Measurements from ENCODE around the gene PLXNA1. TPM values are rescaled to one million over a fixed set of nuclear protein-coding genes. Genes with fewer than 3 reads are reported as not detected.

The PLXNA1 gene
- polyA plus RNA-seq, 1 of the 3 experiments (the other 2 are of a cell fraction): 48.1 TPM

DNA sequence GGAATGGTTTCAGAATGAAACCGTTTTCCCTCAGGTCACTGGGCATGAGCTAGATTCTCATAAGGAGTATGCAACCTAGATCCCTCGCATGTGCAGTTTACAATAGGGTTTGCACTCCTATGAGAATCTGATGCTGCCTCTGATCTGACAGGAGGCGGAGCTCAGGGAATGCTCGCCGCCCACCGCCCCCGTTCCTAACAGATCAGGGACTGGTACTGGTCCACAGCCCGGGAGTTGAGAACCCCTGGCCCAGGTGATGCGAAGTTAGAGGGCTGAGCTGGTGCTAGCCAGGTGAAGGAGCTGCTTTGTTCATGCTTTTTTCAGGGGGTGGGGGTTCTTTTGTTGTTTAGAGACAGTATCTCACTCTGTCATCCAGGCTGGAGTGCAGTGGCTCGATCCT is 15.5 kb upstream of the PLXNA1 start:
- Histone ChIP-seq H3K79me2 (ENCODE audit: insufficient read depth) (no peaks in the 10 kb centered on the region), H3K4me3 (ENCODE audit: low read depth in 2 of 2, low read length in 1 of 2) (no peak overlapping the region), H3K9me2 (no peaks in the 10 kb centered on the region), H3F3A (replicated peaks; ENCODE audit: insufficient read depth) (no peaks in the 10 kb centered on the region), H3K4me2 (no peak overlapping the region), H3K27me3 (ENCODE audit: insufficient read depth) (no peaks in the 10 kb centered on the region), H2AFZ (ENCODE audit: low read depth) (no peak overlapping the region), H3K27ac (ENCODE audit: low read depth in 2 of 2, low read length in 1 of 2) (no peak overlapping the region), H3K36me3 (replicated peaks in 1 of 2; ENCODE audit: control insufficient read depth in 1 of 2, insufficient read depth in 2 of 2, low read length in 1 of 2) (no peaks in the 10 kb centered on the region), H3K9ac (no peak overlapping the region), H3K9me3 (no peaks in the 10 kb centered on the region), H4K20me1 (ENCODE audit: insufficient read depth) (no peaks in the 10 kb centered on the region), H3K4me1 (ENCODE audit: control insufficient read depth in 1 of 2, insufficient read depth in 2 of 2, low read depth in 1 of 2, low read length in 1 of 2) (peaks cover 0 to 15% of the 10 kb centered on the region in 2 experiments; a peak in 1 of 4 replicates)
- CTCF ChIA-PET: interaction anchor here (1.2 to 3.1 kb wide), 6 partner anchors 15 to 581 kb away, joined by 3 to 15 read pairs (median 5); partner anchors contain the start of gene PLXNA1
- POLR2A ChIA-PET: no interaction called here
- TF ChIP-seq TEAD4 (IDR thresholded peaks at IDR 0.05; ENCODE audit: borderline replicate concordance, insufficient read depth) (no peak), POLR2AphosphoS5 (IDR thresholded peaks at IDR 0.05; ENCODE audit: low read depth, low read length) (no peak), FOXM1 (IDR thresholded peaks at IDR 0.05; ENCODE audit: low read depth) (no peak), TAF1 (IDR thresholded peaks at IDR 0.05; ENCODE audit: borderline replicate concordance, low read depth, low read length) (no peak), NFIC (IDR thresholded peaks at IDR 0.05; ENCODE audit: borderline replicate concordance) (no peak), SIN3A (IDR thresholded peaks at IDR 0.05; ENCODE audit: borderline replicate concordance, low read depth, low read length) (no peak), EZH2phosphoT487 (IDR thresholded peaks at IDR 0.05; ENCODE audit: borderline replicate concordance, low read depth) (no peak), TCF12 (IDR thresholded peaks at IDR 0.05) (no peak), GATA2 (CRISPR knock-in tag; IDR thresholded peaks at IDR 0.05) (no peak), YY1 (IDR thresholded peaks at IDR 0.05; ENCODE audit: low read depth) (no peak), GABPA (IDR thresholded peaks at IDR 0.05; ENCODE audit: low read depth) (no peak)
- TF ChIP-seq, protein P1, sequence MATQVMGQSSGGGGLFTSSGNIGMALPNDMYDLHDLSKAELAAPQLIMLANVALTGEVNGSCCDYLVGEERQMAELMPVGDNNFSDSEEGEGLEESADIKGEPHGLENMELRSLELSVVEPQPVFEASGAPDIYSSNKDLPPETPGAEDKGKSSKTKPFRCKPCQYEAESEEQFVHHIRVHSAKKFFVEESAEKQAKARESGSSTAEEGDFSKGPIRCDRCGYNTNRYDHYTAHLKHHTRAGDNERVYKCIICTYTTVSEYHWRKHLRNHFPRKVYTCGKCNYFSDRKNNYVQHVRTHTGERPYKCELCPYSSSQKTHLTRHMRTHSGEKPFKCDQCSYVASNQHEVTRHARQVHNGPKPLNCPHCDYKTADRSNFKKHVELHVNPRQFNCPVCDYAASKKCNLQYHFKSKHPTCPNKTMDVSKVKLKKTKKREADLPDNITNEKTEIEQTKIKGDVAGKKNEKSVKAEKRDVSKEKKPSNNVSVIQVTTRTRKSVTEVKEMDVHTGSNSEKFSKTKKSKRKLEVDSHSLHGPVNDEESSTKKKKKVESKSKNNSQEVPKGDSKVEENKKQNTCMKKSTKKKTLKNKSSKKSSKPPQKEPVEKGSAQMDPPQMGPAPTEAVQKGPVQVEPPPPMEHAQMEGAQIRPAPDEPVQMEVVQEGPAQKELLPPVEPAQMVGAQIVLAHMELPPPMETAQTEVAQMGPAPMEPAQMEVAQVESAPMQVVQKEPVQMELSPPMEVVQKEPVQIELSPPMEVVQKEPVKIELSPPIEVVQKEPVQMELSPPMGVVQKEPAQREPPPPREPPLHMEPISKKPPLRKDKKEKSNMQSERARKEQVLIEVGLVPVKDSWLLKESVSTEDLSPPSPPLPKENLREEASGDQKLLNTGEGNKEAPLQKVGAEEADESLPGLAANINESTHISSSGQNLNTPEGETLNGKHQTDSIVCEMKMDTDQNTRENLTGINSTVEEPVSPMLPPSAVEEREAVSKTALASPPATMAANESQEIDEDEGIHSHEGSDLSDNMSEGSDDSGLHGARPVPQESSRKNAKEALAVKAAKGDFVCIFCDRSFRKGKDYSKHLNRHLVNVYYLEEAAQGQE (IDR thresholded peaks at IDR 0.05; ENCODE audit: low read depth, low read length): no peak
- TF ChIP-seq, protein P2, sequence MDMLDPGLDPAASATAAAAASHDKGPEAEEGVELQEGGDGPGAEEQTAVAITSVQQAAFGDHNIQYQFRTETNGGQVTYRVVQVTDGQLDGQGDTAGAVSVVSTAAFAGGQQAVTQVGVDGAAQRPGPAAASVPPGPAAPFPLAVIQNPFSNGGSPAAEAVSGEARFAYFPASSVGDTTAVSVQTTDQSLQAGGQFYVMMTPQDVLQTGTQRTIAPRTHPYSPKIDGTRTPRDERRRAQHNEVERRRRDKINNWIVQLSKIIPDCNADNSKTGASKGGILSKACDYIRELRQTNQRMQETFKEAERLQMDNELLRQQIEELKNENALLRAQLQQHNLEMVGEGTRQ (IDR thresholded peaks at IDR 0.05; ENCODE audit: borderline replicate concordance, low read depth, low read length): no peak
- TF ChIP-seq, protein P3, sequence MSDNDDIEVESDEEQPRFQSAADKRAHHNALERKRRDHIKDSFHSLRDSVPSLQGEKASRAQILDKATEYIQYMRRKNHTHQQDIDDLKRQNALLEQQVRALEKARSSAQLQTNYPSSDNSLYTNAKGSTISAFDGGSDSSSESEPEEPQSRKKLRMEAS (IDR thresholded peaks at IDR 0.05; ENCODE audit: low read depth): no peak
- no peak for DNase-seq
- WGBS (ENCODE audit: low lambda C conversion rate): 100% methylated on average over 4 of the region's 10 CpGs

Measured in SK-N-SH (cell line).